IMR-90 (cell line): Measurements from ENCODE around the gene TYMS. TPM values are rescaled to one million over a fixed set of nuclear protein-coding genes. Genes with fewer than 3 reads are reported as not detected.

Experiments
- ATAC-seq: fragments of 200-7000 bp; cut with Tn5 transposase; 2 replicates; pipeline ENCODE4 v1.9.1; 2020; ENCODE audit warnings: low read depth, mild to moderate bottlenecking, moderate library complexity
- BruUV-seq: library from RNA; stranded (reverse); fragments of 400-500 nt; replicated peaks from 2 replicates; lab custom pipeline; 2021; lab: Mats Ljungman, UMichigan
- CTCF ChIA-PET: fragments of 300-600 bp; formaldehyde crosslinking; extraction: SDS; loops from one replicate; lab custom pipeline; 2021; ENCODE audit warnings: antibody characterized with exemption; lab: Yijun Ruan, JAX
- POLR2A ChIA-PET: fragments of 300-600 bp; sonication (Branson Sonifier 250); formaldehyde crosslinking; loops from one replicate; lab custom pipeline; 2022; ENCODE audit warnings: antibody characterized with exemption; ENCODE audit not compliant: unreplicated experiment; lab: Charles Lee
- DNase-seq: peaks from one replicate; pipeline ENCODE4 v3.0.0; 2013
- H2AFZ ChIP-seq: replicated peaks from 2 replicates; pipeline ENCODE3; 2013; ENCODE audit warnings: low read length, mild to moderate bottlenecking; ENCODE audit not compliant: poor library complexity
- H2AK5ac ChIP-seq: 2 replicates; pipeline ENCODE4 v1.6.1; 2013; ENCODE audit warnings: low read depth, low read length, inconsistent platforms
- H2AK9ac ChIP-seq: replicated peaks from 2 replicates; pipeline ENCODE3; 2013; ENCODE audit warnings: mild to moderate bottlenecking, low read depth, low read length, moderate library complexity; ENCODE audit not compliant: poor library complexity
- H2BK120ac ChIP-seq: 2 replicates; pipeline ENCODE4 v1.6.1; 2013; ENCODE audit warnings: low read depth, low read length, inconsistent platforms
- H2BK15ac ChIP-seq: 3 replicates; pipeline ENCODE4 v1.6.1; 2013; ENCODE audit warnings: low read depth, low read length, inconsistent platforms
- H2BK20ac ChIP-seq: 2 replicates; pipeline ENCODE4 v1.6.1; 2013; ENCODE audit warnings: low read depth, mild to moderate bottlenecking, inconsistent platforms, low read length, moderate library complexity
- H2BK5ac ChIP-seq: 2 replicates; pipeline ENCODE4 v1.6.1; 2013; ENCODE audit warnings: mild to moderate bottlenecking, low read depth, low read length, inconsistent platforms; ENCODE audit not compliant: poor library complexity, severe bottlenecking
- H3K14ac ChIP-seq: replicated peaks from 2 replicates; pipeline ENCODE4 v1.6.1; 2013; ENCODE audit warnings: low read depth, low read length, inconsistent platforms
- H3K18ac ChIP-seq: 2 replicates; pipeline ENCODE4 v1.6.1; 2013; ENCODE audit warnings: low read depth, low read length, control low read depth
- H3K23ac ChIP-seq: 2 replicates; pipeline ENCODE4 v1.6.1; 2013; ENCODE audit warnings: low read depth, low read length, inconsistent platforms
- H3K27ac ChIP-seq: 2 replicates; pipeline ENCODE4 v1.5.1; 2013; ENCODE audit warnings: mild to moderate bottlenecking, control low read depth, low read length; ENCODE audit not compliant: insufficient read depth
- H3K27me3 ChIP-seq: 2 replicates; pipeline ENCODE4 v1.6.1; 2013; ENCODE audit warnings: low read length; ENCODE audit not compliant: control insufficient read depth, insufficient read depth
- H3K36me3 ChIP-seq: 2 replicates; pipeline ENCODE4 v1.6.1; 2013; ENCODE audit warnings: low read length, mixed read lengths; ENCODE audit not compliant: control insufficient read depth, insufficient read depth
- H3K4ac ChIP-seq: 2 replicates; pipeline ENCODE4 v1.6.1; 2013; ENCODE audit warnings: low read depth, low read length, inconsistent platforms
- H3K4me1 ChIP-seq: 2 replicates; pipeline ENCODE4 v1.6.1; 2013; ENCODE audit warnings: low read length, mixed read lengths; ENCODE audit not compliant: control insufficient read depth, insufficient read depth
- H3K4me2 ChIP-seq: 2 replicates; pipeline ENCODE4 v1.6.1; 2013; ENCODE audit warnings: low read depth, mild to moderate bottlenecking, control low read depth, low read length, moderate library complexity
- H3K4me3 ChIP-seq: 2 replicates; pipeline ENCODE4 v1.5.1; 2013; ENCODE audit warnings: low read depth, mild to moderate bottlenecking, control low read depth, low read length, moderate library complexity; ENCODE audit not compliant: insufficient read depth
- H3K56ac ChIP-seq: 2 replicates; pipeline ENCODE4 v1.6.1; 2013; ENCODE audit warnings: low read length, inconsistent platforms; ENCODE audit not compliant: insufficient read depth; ENCODE audit errors: extremely low read depth
- H3K79me1 ChIP-seq, 2 experiments: 2 replicates each; pipeline ENCODE4 v1.6.1; 2013; ENCODE audit warnings: low read length in 2 of 2, inconsistent platforms in 1 of 2, low read depth in 1 of 2
- H3K9ac ChIP-seq: 2 replicates; pipeline ENCODE4 v1.6.1; 2013; ENCODE audit warnings: low read depth, low read length, control low read depth
- H3K9me1 ChIP-seq: 2 replicates; pipeline ENCODE4 v1.6.1; 2013; ENCODE audit warnings: low read length, inconsistent platforms; ENCODE audit not compliant: insufficient read depth
- H3K9me3 ChIP-seq: 2 replicates; pipeline ENCODE4 v1.6.1; 2013; ENCODE audit warnings: low read length; ENCODE audit not compliant: control insufficient read depth, insufficient read depth
- H4K20me1 ChIP-seq: 2 replicates; pipeline ENCODE4 v1.6.1; 2013; ENCODE audit warnings: low read length, inconsistent platforms; ENCODE audit not compliant: insufficient read depth
- H4K5ac ChIP-seq: 2 replicates; pipeline ENCODE4 v1.6.1; 2013; ENCODE audit warnings: mild to moderate bottlenecking, low read depth, low read length, control low read depth
- H4K8ac ChIP-seq, 2 experiments: 2 replicates each; pipeline ENCODE4 v1.6.1; 2013; ENCODE audit warnings: low read depth in 2 of 2, low read length in 2 of 2, control low read depth in 1 of 2, inconsistent platforms in 1 of 2
- H4K91ac ChIP-seq: 2 replicates; pipeline ENCODE4 v1.6.1; 2013; ENCODE audit warnings: low read depth, low read length, inconsistent platforms; ENCODE audit not compliant: insufficient read depth
- CEBPB ChIP-seq: IDR thresholded peaks from 2 replicates; pipeline ENCODE4 v1.6.1; 2012; ENCODE audit warnings: low read depth, low read length, improper control_type of control experiment
- MAZ ChIP-seq: IDR thresholded peaks from 2 replicates; pipeline ENCODE4 v1.6.1; 2012; ENCODE audit warnings: low read depth, mild to moderate bottlenecking, low read length, improper control_type of control experiment, moderate library complexity, borderline replicate concordance
- WGBS, 2 experiments: methylation state at CpG; one replicate each; pipeline versions ENCODE4 v1.1.5 to v1.1.7; 2013; ENCODE audit warnings: missing lambda C conversion rate in 2 of 2; ENCODE audit not compliant: insufficient read length in 1 of 2; ENCODE audit errors: extremely low coverage in 2 of 2; 5-methylcytosine and 5-hydroxymethylcytosine counted together
- dilution Hi-C: fragments of 300-500 bp; cut with HindIII; formaldehyde crosslinking; loops from one replicate; pipeline ENCODE4 v1.14.3; 2018; ENCODE audit warnings: low sequenced_read_pairs; ENCODE audit not compliant: unreplicated experiment
- in situ Hi-C: fragments of 300-500 bp; cut with MboI; formaldehyde crosslinking; loops from 3 replicates; pipeline ENCODE4 v1.14.3; 2019; ENCODE audit warnings: low sequenced_read_pairs, inconsistent platforms, mixed read lengths
- intact Hi-C: fragments of 100-400 bp; cut with micrococcal nuclease; formaldehyde crosslinking; loops from 2 replicates; pipeline ENCODE4 v1.10.0; 2022
- polyA plus RNA-seq, 3 experiments: library from polyadenylated mRNA; depleted of rRNA; stranded (reverse); fragments of >200 nt; gene quantifications; 2 replicates each; pipeline ENCODE4 v1.2.3, GENCODE V29; 2012; ENCODE audit warnings: low replicate concordance in 1 of 3
- total RNA-seq: library from RNA; depleted of rRNA; stranded (reverse); fragments of >200 nt; gene quantifications from 2 replicates; pipeline ENCODE4 v1.2.3, GENCODE V29; 2012

Gene TYMS
- total and polyA plus RNA-seq, 2 of the 4 experiments (the other 2 are of a cell fraction) = 28.3 to 92.2 TPM

DNA sequence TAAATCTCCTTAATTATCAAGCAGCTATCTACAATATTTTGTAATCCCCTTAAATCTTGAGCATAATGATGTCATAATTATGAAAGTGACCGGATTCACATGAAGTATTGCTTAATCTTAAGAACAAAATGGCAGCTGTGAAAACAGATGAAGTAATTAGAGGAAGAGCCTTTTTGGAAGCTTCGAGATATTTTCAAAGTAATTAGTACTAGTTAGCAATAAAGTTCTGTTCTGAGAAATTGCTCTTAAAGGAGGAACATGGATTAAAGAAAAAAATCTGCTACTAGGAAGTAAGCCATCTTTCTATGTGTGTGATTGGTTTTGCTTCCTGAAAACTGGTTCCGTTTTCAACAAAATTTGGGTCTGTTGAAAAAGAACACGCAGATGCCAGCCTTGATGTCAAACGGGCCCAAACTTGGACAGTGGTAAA lies 42.3 kb upstream of the TYMS start:
- Histone ChIP-seq H3K4me1 (no peaks in the 10 kb centered on the region), H3K9me1 (no peaks in the 10 kb centered on the region), H3K9ac (no peak overlapping the region), H3K14ac (no peak overlapping the region), H3K23ac (no peak overlapping the region), H4K8ac (no peak overlapping the region), H3K9me3 (no peaks in the 10 kb centered on the region), H3K27me3 (peaks cover 38% of the 10 kb centered on the region), H2AK5ac (no peak overlapping the region), H3K79me1 (no peaks in the 10 kb centered on the region), H2BK20ac (no peak overlapping the region), H2BK120ac (no peak overlapping the region), H2AFZ (no peak overlapping the region), H3K4ac (no peak overlapping the region), H2AK9ac (no peak overlapping the region), H3K18ac (no peak overlapping the region), H3K4me2 (no peak overlapping the region), H3K56ac (no peak overlapping the region), H3K4me3 (no peak overlapping the region), H3K36me3 (no peaks in the 10 kb centered on the region), H4K20me1 (no peaks in the 10 kb centered on the region), H4K91ac (no peak overlapping the region), H4K5ac (no peak overlapping the region), H2BK5ac (no peak overlapping the region), H2BK15ac (no peak overlapping the region), H3K27ac (no peak overlapping the region)
- DNase-seq (no peak), ATAC-seq (no peak)
- BruUV-seq = no TSS peak
- in situ Hi-C loops (no loop called here), intact Hi-C loops (loop anchor here (5.0 to 10.0 kb wide), 4 partner anchors 113 to 348 kb away; partner anchors contain the start of genes COLEC12 and THOC1), dilution Hi-C loops (no loop called here)
- TF ChIP-seq MAZ (no peak), CEBPB (peak; percentile 61)
- POLR2A ChIA-PET = no interaction called here
- WGBS, 2 experiments = no CpG with 5 or more reads among the region's 5 CpGs
- CTCF ChIA-PET = interaction anchor here (1.0 kb wide), 1 partner anchor 321 kb away, joined by 3 read pairs; no protein-coding TSS in a partner anchor
